ENCODE data around the gene KCNMB1. TPM values are rescaled to one million over a fixed set of nuclear protein-coding genes. Genes with fewer than 3 reads are reported as not detected.

Gene KCNMB1
- polyA plus RNA-seq, 1 donor from 2014 or later = not detected

- H3K4me3 ChIP-seq (ENCODE audit: low read length) = no peak overlapping the region
- H3K4me2 ChIP-seq (ENCODE audit: low read length) = no peak overlapping the region
- no peaks in the 10 kb centered on the region for H3F3A ChIP-seq (ENCODE audit: insufficient read depth, low read length, poor library complexity, severe bottlenecking)
- no peak overlapping the region for H2AFZ ChIP-seq (ENCODE audit: low read depth, low read length)
- H3K9me2 ChIP-seq (ENCODE audit: insufficient read depth, low read length) = no peaks in the 10 kb centered on the region
- no peaks in the 10 kb centered on the region for H3K9me3 ChIP-seq (ENCODE audit: low read length)
- peak; percentile 100 for TF ChIP-seq SMC3 (conservative IDR thresholded peaks at IDR 0.05; ENCODE audit: poor library complexity)
- TF ChIP-seq, protein P1, sequence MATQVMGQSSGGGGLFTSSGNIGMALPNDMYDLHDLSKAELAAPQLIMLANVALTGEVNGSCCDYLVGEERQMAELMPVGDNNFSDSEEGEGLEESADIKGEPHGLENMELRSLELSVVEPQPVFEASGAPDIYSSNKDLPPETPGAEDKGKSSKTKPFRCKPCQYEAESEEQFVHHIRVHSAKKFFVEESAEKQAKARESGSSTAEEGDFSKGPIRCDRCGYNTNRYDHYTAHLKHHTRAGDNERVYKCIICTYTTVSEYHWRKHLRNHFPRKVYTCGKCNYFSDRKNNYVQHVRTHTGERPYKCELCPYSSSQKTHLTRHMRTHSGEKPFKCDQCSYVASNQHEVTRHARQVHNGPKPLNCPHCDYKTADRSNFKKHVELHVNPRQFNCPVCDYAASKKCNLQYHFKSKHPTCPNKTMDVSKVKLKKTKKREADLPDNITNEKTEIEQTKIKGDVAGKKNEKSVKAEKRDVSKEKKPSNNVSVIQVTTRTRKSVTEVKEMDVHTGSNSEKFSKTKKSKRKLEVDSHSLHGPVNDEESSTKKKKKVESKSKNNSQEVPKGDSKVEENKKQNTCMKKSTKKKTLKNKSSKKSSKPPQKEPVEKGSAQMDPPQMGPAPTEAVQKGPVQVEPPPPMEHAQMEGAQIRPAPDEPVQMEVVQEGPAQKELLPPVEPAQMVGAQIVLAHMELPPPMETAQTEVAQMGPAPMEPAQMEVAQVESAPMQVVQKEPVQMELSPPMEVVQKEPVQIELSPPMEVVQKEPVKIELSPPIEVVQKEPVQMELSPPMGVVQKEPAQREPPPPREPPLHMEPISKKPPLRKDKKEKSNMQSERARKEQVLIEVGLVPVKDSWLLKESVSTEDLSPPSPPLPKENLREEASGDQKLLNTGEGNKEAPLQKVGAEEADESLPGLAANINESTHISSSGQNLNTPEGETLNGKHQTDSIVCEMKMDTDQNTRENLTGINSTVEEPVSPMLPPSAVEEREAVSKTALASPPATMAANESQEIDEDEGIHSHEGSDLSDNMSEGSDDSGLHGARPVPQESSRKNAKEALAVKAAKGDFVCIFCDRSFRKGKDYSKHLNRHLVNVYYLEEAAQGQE (IDR thresholded peaks at IDR 0.05; ENCODE audit: borderline replicate concordance) = no peak
- TF ChIP-seq, protein P2, sequence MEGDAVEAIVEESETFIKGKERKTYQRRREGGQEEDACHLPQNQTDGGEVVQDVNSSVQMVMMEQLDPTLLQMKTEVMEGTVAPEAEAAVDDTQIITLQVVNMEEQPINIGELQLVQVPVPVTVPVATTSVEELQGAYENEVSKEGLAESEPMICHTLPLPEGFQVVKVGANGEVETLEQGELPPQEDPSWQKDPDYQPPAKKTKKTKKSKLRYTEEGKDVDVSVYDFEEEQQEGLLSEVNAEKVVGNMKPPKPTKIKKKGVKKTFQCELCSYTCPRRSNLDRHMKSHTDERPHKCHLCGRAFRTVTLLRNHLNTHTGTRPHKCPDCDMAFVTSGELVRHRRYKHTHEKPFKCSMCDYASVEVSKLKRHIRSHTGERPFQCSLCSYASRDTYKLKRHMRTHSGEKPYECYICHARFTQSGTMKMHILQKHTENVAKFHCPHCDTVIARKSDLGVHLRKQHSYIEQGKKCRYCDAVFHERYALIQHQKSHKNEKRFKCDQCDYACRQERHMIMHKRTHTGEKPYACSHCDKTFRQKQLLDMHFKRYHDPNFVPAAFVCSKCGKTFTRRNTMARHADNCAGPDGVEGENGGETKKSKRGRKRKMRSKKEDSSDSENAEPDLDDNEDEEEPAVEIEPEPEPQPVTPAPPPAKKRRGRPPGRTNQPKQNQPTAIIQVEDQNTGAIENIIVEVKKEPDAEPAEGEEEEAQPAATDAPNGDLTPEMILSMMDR (IDR thresholded peaks at IDR 0.05; ENCODE audit: poor library complexity, severe bottlenecking) = peak; percentile 99
- TF ChIP-seq RAD21 (conservative IDR thresholded peaks at IDR 0.05) = peak; percentile 99
- no peak overlapping the region for H3K27ac ChIP-seq (ENCODE audit: low read length)
- H3K27me3 ChIP-seq (ENCODE audit: insufficient read depth, low read depth, low read length) = no peaks in the 10 kb centered on the region
- H3K9ac ChIP-seq (ENCODE audit: low read length) = no peak overlapping the region
- H4K20me1 ChIP-seq (ENCODE audit: insufficient read depth) = no peaks in the 10 kb centered on the region
- no peaks in the 10 kb centered on the region for H3K79me2 ChIP-seq (replicated peaks; ENCODE audit: insufficient read depth, low read length)
- H3K36me3 ChIP-seq (ENCODE audit: insufficient read depth, low read length) = no peaks in the 10 kb centered on the region
Observed at GRCh38 chr5:170434966-170435605, 45.9 kb upstream of the KCNMB1 start.

- no peak overlapping the region for H2AFZ ChIP-seq (ENCODE audit: low read depth, low read length)
- no peak overlapping the region for H3K4me2 ChIP-seq (ENCODE audit: low read length)
- H3K79me2 ChIP-seq (replicated peaks; ENCODE audit: insufficient read depth, low read length) = no peaks in the 10 kb centered on the region
- H3K9me2 ChIP-seq (ENCODE audit: insufficient read depth, low read length) = no peaks in the 10 kb centered on the region
- no peaks in the 10 kb centered on the region for H4K20me1 ChIP-seq (ENCODE audit: insufficient read depth)
- no peaks in the 10 kb centered on the region for H3K9me3 ChIP-seq (ENCODE audit: low read length)
- no peaks in the 10 kb centered on the region for H3F3A ChIP-seq (ENCODE audit: insufficient read depth, low read length, poor library complexity, severe bottlenecking)
- no peak overlapping the region for H3K4me3 ChIP-seq (ENCODE audit: low read length)
- H3K9ac ChIP-seq (ENCODE audit: low read length) = no peak overlapping the region
- H3K27me3 ChIP-seq (ENCODE audit: insufficient read depth, low read depth, low read length) = no peaks in the 10 kb centered on the region
- no peak overlapping the region for H3K27ac ChIP-seq (ENCODE audit: low read length)
- no peak for TF ChIP-seq MXI1 (conservative IDR thresholded peaks at IDR 0.05; ENCODE audit: poor library complexity, severe bottlenecking)
- TF ChIP-seq, protein P1 (IDR thresholded peaks at IDR 0.05; ENCODE audit: borderline replicate concordance) = no peak
- TF ChIP-seq, protein P2 (IDR thresholded peaks at IDR 0.05; ENCODE audit: poor library complexity, severe bottlenecking) = no peak
- TF ChIP-seq SMC3 (conservative IDR thresholded peaks at IDR 0.05; ENCODE audit: poor library complexity) = no peak
- TF ChIP-seq POLR2AphosphoS5 (IDR thresholded peaks at IDR 0.05) = no peak
- no peak for TF ChIP-seq EZH2 (IDR thresholded peaks at IDR 0.05; ENCODE audit: borderline replicate concordance, insufficient read depth, low read length, poor library complexity, severe bottlenecking)
- no peak for TF ChIP-seq EP300 (conservative IDR thresholded peaks at IDR 0.05; ENCODE audit: poor library complexity, severe bottlenecking)
- TF ChIP-seq TAF1 (IDR thresholded peaks at IDR 0.05; ENCODE audit: low read depth) = no peak
- no peaks in the 10 kb centered on the region for H3K36me3 ChIP-seq (ENCODE audit: insufficient read depth, low read length)
Observed at GRCh38 chr5:170432669-170433068, 43.5 kb upstream of the KCNMB1 start.
